Measurements from ENCODE around the gene SCML1.

Gene SCML1

GRCh38 chrX:17735406-17735805, 1.9 kb upstream of the SCML1 start:
- TF ChIP-seq CTCF (IDR thresholded peaks at IDR 0.05; ENCODE audit: insufficient read depth, low read length, missing control alignments), result no peak

DNA sequence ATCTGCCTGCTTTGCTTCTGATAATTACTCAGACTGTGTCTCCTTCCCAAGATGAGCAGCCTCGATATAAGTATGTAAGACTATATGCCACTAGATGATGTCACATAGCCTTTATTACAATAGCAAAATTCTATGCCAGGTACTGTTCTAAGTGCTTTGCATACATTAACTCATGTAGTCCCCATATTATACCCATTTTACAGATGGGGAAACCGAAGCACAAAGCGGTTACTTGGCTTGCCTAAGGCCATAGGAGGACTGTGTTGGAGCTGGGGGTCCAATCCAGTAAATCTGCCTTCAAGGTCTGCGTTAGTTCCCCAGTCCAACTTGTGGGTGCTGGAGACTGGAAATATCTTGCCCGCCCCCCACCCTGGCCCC, 826 bp upstream of the SCML1 start:
- CTCF ChIA-PET, result no interaction called here
- POLR2A ChIA-PET, result interaction anchor here (1.0 kb wide), 1 partner anchor 866 kb away, joined by 3 read pairs; the partner anchor contains the start of gene RBBP7
- peak overlapping the region; percentile 57 for H3K4me3 ChIP-seq (ENCODE audit: low read depth, low read length)
- DNase-seq (ENCODE audit: low read depth, low spot score), result no peak
- no peak for TF ChIP-seq CTCF (IDR thresholded peaks at IDR 0.05; ENCODE audit: insufficient read depth, low read length, missing control alignments)

More at GRCh38 chrX:17735406-17735805, 1.9 kb upstream of the SCML1 start:
- DNase-seq (ENCODE audit: low read depth, low spot score), result no peak
- ChIA-PET CTCF (no interaction called here), POLR2A (no interaction called here)
- H3K4me3 ChIP-seq (ENCODE audit: low read depth, low read length), result no peak overlapping the region

- ChIA-PET CTCF (no interaction called here), POLR2A (no interaction called here)
- no peak for DNase-seq (ENCODE audit: low read depth, low spot score)
Measured at GRCh38 chrX:17737710-17737985, 355 bp downstream of the SCML1 start.

DNA sequence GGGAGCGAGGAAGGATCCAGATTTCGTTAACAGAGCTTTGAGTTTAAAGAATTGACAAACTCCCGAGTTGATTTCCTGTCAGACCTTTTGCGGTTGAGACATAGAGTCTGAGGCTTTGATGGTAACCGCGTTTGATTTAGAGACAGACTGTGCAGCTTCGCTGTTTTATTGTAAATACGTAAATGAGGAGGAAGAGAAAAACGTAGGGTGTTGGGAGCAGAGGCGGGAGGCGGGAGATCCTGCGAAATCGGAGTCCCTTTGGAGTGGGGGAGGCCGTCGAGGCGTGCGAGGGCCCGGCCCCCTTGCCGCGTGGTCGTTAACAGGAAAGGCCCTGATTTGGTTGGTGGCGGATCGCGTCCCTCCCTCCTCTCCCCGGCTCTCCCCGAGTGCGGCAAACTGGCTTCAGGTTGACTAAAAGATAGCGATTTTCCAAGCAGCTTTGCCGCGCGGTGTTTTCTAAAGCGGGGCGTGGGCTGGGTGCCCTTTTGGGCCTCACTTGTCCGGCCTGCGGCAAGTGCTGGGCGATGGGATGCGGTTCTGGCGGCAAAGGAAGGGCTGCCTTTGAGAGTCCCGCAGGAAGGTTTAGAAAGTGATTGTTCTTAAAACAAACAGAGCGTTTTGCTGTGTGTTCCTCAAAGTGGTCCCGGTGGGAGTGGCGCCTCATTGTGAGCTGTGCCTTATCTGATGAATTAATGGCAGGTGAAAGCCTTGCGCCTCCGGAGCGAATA, 857 bp downstream of the SCML1 start:
- peak overlapping the region; percentile 75 for H3K4me3 ChIP-seq (ENCODE audit: low read depth, low read length)
- ChIA-PET CTCF (no interaction called here), POLR2A (no interaction called here)
- DNase-seq (ENCODE audit: low read depth, low spot score), result no peak
- TF ChIP-seq CTCF (IDR thresholded peaks at IDR 0.05; ENCODE audit: insufficient read depth, low read length, missing control alignments), result no peak

More at GRCh38 chrX:17737710-17737985, 355 bp downstream of the SCML1 start:
- H3K4me3 ChIP-seq (ENCODE audit: low read depth, low read length), result peak overlapping the region; percentile 75
- TF ChIP-seq CTCF (IDR thresholded peaks at IDR 0.05; ENCODE audit: insufficient read depth, low read length, missing control alignments), result no peak

- no peak for DNase-seq (ENCODE audit: low read depth, low spot score)
- POLR2A ChIA-PET, result no interaction called here
- TF ChIP-seq CTCF (IDR thresholded peaks at IDR 0.05; ENCODE audit: insufficient read depth, low read length, missing control alignments), result no peak
- CTCF ChIA-PET, result no interaction called here
- peak overlapping the region; percentile 75 for H3K4me3 ChIP-seq (ENCODE audit: low read depth, low read length)
Measured at GRCh38 chrX:17738737-17739535, 1.6 kb downstream of the SCML1 start.
